Cardiac muscle cell (in vitro differentiated cells and primary cell): ENCODE data around the gene CD82. TPM values are rescaled to one million over a fixed set of nuclear protein-coding genes. Genes with fewer than 3 reads are reported as not detected.
"Not testable (repeated sequence)": the region's sequence is repeated elsewhere in the genome, so short reads cannot be mapped to it uniquely, and the experiment has no call there.

Experiments used
- DNase-seq, 2 donors: peaks; one replicate each; pipeline versions ENCODE4 v3.0.0 to v3.0.0-alpha.2; 2010 to 2017; ENCODE audit warnings: low read depth in 1 of 2, low spot score in 1 of 2
- H3K27ac ChIP-seq: fragments of 200-600 bp; sonication (generic); 2 replicates; pipeline ENCODE4 v1.5.1; 2016
- H3K27me3 ChIP-seq: fragments of 200-600 bp; sonication (generic); 2 replicates; pipeline ENCODE4 v1.6.0; 2016; ENCODE audit warnings: control low read depth
- H3K36me3 ChIP-seq: fragments of 200-600 bp; sonication (generic); 2 replicates; pipeline ENCODE4 v1.5.1; 2016; ENCODE audit warnings: control low read depth
- H3K4me1 ChIP-seq: fragments of 200-600 bp; sonication (generic); 2 replicates; pipeline ENCODE4 v1.8.1; 2017; ENCODE audit warnings: low read depth, mild to moderate bottlenecking, mixed run types
- H3K4me3 ChIP-seq: fragments of 200-600 bp; sonication (generic); 2 replicates; pipeline ENCODE4 v1.5.1; 2016; ENCODE audit warnings: mild to moderate bottlenecking
- H3K9me3 ChIP-seq: fragments of 200-600 bp; sonication (generic); 2 replicates; pipeline ENCODE4 v1.5.1; 2017; ENCODE audit warnings: low read depth, mild to moderate bottlenecking, control low read depth
- polyA plus RNA-seq: library from polyadenylated mRNA; unstranded; fragments of >200 nt; fragmentation: Nextera tagmentation; extraction: Ambion mirVana; gene quantifications from 2 replicates; pipeline ENCODE4 v1.2.1, GENCODE V29; 2016
- total RNA-seq: library from RNA; depleted of rRNA; stranded (reverse); fragments of >200 nt; gene quantifications from 2 replicates; pipeline ENCODE4 v1.2.3, GENCODE V29; 2016
- TF ChIP-seq, protein P1 (sequence below): IDR thresholded peaks from 2 replicates; pipeline ENCODE4 v1.5.1; 2012; ENCODE audit warnings: low read depth, mild to moderate bottlenecking, low read length

CD82 gene
- total and polyA plus RNA-seq, 2 experiments from 2014 or later = 14.8 to 33.9 TPM

DNA sequence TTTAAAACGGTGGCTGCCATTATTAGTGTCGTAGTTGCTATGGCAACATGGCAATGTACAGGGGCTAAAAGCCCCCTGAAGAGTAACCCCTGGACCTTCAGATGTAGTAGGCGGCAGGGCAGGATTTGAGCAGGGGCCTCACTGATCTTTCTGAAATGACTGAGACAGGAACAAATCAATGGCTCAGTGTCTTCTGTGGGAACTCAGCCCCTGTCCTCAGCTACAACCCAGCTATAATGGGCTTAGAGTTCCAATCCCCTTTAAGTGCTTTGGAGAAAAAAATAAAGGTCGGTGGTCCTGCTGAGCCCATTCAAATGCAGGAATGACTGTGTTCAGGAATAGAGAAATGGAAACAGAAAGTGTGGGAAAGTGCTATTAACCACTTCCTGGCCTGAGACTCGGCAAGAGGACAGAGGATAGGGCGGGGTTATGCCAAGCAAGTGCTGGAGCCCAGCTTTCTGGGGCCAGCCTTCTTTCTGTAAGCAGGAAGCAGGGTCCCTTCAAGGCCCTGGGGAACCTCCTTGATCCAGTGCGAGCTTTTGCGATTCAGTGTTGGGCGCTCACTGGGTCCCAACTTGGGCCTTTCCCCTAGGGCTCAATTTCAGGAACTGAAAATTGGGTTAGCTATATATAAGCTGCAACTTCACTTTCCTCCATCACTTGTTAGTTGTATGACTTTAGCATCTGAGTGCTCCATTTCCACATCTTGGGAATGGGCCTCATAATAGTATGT is 6.1 kb upstream of the CD82 start:
- no peak overlapping the region for H3K4me3 ChIP-seq
- H3K36me3 ChIP-seq = no peaks in the 10 kb centered on the region
- no peak for DNase-seq
- H3K4me1 ChIP-seq = peaks cover 3% of the 10 kb centered on the region
- H3K9me3 ChIP-seq = no peaks in the 10 kb centered on the region
- no peaks in the 10 kb centered on the region for H3K27me3 ChIP-seq
- TF ChIP-seq, protein P1, sequence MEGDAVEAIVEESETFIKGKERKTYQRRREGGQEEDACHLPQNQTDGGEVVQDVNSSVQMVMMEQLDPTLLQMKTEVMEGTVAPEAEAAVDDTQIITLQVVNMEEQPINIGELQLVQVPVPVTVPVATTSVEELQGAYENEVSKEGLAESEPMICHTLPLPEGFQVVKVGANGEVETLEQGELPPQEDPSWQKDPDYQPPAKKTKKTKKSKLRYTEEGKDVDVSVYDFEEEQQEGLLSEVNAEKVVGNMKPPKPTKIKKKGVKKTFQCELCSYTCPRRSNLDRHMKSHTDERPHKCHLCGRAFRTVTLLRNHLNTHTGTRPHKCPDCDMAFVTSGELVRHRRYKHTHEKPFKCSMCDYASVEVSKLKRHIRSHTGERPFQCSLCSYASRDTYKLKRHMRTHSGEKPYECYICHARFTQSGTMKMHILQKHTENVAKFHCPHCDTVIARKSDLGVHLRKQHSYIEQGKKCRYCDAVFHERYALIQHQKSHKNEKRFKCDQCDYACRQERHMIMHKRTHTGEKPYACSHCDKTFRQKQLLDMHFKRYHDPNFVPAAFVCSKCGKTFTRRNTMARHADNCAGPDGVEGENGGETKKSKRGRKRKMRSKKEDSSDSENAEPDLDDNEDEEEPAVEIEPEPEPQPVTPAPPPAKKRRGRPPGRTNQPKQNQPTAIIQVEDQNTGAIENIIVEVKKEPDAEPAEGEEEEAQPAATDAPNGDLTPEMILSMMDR = no peak
- H3K27ac ChIP-seq = no peak overlapping the region

DNA sequence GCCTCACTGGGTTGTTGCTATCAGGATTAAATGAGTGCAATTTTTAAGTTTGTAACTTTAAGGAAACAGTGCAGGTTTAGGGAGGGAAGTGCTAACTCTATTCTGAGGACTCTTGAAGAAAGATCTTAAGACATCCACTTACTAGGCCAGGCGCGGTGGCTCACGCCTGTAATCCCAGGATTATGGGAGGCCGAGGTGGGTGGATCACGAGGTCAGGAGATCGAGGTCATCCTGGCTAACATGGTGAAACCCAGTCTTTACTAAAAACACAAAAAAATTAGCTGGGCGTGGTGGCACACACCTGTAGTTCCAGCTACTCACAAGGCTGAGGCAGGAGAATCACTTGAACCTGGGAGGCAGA is 5.5 kb upstream of the CD82 start:
- not testable (repeated sequence) for H3K36me3 ChIP-seq, H3K4me1 ChIP-seq, H3K4me3 ChIP-seq, DNase-seq, H3K9me3 ChIP-seq, H3K27me3 ChIP-seq, H3K27ac ChIP-seq

DNA sequence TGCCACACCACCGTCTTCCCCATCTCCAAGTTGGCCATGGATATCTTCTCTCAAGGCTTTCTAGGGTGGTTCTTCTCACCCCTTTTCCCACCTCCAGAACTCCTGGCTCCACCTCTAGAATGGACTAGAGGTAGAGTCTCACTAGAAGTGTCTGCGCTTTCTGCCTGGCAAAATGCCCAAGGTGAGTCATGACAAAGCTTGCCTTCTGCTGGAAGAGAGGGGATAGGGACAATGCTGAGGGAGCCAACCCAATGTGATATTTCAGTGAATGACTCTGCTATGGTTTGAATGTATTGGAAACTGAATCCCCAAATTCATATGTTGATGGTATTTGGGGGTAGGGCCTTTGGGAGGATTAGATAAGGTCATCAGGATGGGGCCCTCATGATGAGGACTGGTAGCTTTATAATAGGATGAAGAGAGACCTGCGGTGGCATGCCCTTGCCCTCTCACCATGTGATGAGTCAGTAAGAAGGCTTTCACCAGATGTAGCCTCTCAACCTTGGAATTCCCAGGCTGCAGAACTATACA is 4.1 kb upstream of the CD82 start:
- no peak for DNase-seq
- no peaks in the 10 kb centered on the region for H3K9me3 ChIP-seq
- peaks cover 7% of the 10 kb centered on the region for H3K4me1 ChIP-seq
- no peaks in the 10 kb centered on the region for H3K36me3 ChIP-seq
- H3K4me3 ChIP-seq = no peak overlapping the region
- H3K27ac ChIP-seq = no peak overlapping the region
- H3K27me3 ChIP-seq = no peaks in the 10 kb centered on the region
- TF ChIP-seq, protein P1 = no peak

DNA sequence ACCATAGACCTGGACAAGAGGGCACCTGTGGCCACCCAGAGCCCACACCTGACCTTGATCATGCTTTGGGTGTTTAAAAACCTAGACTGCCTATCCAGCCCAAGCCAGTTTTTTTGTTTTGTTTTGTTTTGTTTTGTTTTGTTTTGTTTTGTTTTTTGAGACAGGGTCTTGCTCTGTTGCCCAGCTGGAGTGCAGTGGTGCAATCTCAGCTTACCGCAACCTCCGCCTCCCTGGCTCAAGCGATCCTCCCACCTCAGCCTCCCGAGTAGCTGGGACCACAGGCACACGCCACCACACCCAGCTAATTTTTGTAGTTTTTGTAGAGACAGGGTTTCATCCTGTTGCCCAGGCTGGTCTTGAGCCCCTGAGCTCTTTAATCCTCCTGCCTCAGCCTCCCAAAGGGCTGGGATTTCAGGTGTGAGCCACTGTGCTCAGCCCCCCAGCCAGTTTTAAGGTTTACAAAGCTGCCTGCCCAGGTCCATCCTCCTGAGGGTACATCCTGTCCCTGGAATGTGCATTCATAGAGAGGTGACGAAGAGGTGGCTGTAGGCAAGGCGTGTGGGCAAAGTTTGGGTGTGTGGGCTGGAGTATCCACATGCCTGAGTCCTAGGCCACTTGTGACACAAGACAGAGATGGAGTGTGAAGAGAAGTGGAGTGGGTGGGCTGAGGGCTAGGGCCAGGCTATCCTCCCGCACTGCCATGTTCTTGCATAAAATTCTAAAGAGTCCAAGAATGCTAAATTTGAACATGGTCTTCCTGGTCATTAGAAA is 3.3 kb upstream of the CD82 start:
- DNase-seq = no peak
- Histone ChIP-seq H3K4me3 (no peak overlapping the region), H3K4me1 (peaks cover 7% of the 10 kb centered on the region), H3K9me3 (no peaks in the 10 kb centered on the region), H3K27ac (no peak overlapping the region), H3K36me3 (no peaks in the 10 kb centered on the region), H3K27me3 (no peaks in the 10 kb centered on the region)
- TF ChIP-seq, protein P1 = no peak

DNA sequence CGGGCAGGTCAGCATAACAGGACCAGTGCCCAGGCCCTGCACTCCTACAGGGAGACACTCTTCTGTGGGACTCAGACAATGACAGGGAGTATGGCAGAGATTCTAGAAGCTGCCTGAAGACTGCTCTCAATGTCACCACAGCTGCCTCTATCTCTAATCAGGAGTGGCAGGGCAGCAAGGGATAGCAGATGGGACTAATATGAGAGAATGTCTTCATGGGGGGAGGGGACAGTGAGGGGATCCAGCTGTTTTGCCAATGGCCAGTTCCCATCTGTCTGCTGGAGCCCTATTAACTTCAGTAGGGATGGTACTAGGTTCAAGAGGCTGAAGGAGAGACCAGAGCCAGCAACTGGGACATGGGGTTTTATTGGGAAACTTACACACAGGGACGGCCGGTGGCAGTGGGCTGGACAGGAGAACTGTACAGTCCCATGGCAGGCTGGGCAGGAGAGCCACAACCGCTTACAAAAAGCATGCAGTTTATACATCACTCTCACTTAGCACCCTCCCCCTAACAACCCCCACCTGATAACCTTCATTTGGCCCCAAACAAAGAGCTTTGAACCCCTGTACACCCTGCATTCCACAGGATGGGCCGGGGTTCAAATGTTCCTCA is 2.5 kb upstream of the CD82 start:
- TF ChIP-seq, protein P1 = no peak
- no peak overlapping the region for H3K4me3 ChIP-seq

More for the DNA sequence above, 2.5 kb upstream of the CD82 start:
- H3K9me3 ChIP-seq = no peaks in the 10 kb centered on the region
- H3K27ac ChIP-seq = no peak overlapping the region
- no peak for DNase-seq
- peaks cover 7% of the 10 kb centered on the region for H3K4me1 ChIP-seq
- no peaks in the 10 kb centered on the region for H3K27me3 ChIP-seq
- no peaks in the 10 kb centered on the region for H3K36me3 ChIP-seq
